D721Med (cell line): ENCODE results near the gene DNAJB2.
A peak's percentile ranks its signal among the peaks of the same experiment; 100 is the strongest.

Experiments
- DNase-seq: peaks from one replicate; pipeline ENCODE4 v3.0.0; 2011; ENCODE audit warnings: low spot score; ENCODE audit not compliant: insufficient read length
- FAIRE-seq: peaks from 2 replicates; lab custom pipeline; 2011; peaks lifted over from hg19 to GRCh38; lab: Jason Lieb, UNC
- CTCF ChIP-seq: IDR thresholded peaks from 2 replicates; pipeline ENCODE4 v1.5.1; 2012; ENCODE audit warnings: mild to moderate bottlenecking, control low read depth; ENCODE audit not compliant: insufficient read depth; ENCODE audit errors: missing control alignments

Gene DNAJB2

GRCh38 chr2:219279151-219279915 lies at the start of gene DNAJB2:
TSS of gene DNAJB2 (plus strand) at chr2:219279366. CDS start at chr2:219279834, 468 bp downstream.
- DNase-seq (peak; percentile 99), FAIRE-seq (no peak)
- no peak for TF ChIP-seq CTCF

- no peak for DNase-seq
- TF ChIP-seq CTCF: no peak
- no peak for FAIRE-seq
These were observed 49.1 kb upstream of the DNAJB2 start for GRCh38 chr2:219230059-219230540.

- FAIRE-seq (no peak), DNase-seq (no peak)
- no peak for TF ChIP-seq CTCF
These were observed 44.8 kb upstream of the DNAJB2 start for GRCh38 chr2:219234331-219234730.

GRCh38 chr2:219243291-219243761 lies 35.8 kb upstream of the DNAJB2 start:
- no peak for TF ChIP-seq CTCF
- FAIRE-seq: no peak
- DNase-seq: no peak

- FAIRE-seq (no peak), DNase-seq (no peak)
- no peak for TF ChIP-seq CTCF
These were observed 34.4 kb upstream of the DNAJB2 start for GRCh38 chr2:219244789-219245147.

GRCh38 chr2:219245148-219245898 lies 33.8 kb upstream of the DNAJB2 start, which contains the start of the genes GLB1L and STK16:
TSS of gene GLB1L (minus strand) at chr2:219245444. CDS start at chr2:219243573, 1,871 bp downstream.
TSS of gene STK16 (plus strand) at chr2:219245479. CDS start at chr2:219246000, 521 bp downstream.
- FAIRE-seq (no peak), DNase-seq (peak; percentile 100)
- no peak for TF ChIP-seq CTCF

- FAIRE-seq (no peak), DNase-seq (no peak)
- TF ChIP-seq CTCF: no peak
These were observed 33.3 kb upstream of the DNAJB2 start for GRCh38 chr2:219245899-219246230.
